LNCAP (cell line): ENCODE measurements around the gene HS6ST1.

Source experiments
- TF ChIP-seq, protein P1 (sequence below): fragments of 450-650 bp; IDR thresholded peaks from 2 replicates; pipeline ENCODE4 v1.5.1; 2017; ENCODE audit warnings: mild to moderate bottlenecking

The HS6ST1 gene

GRCh38 chr2:128356127-128356526 is 37.5 kb upstream of the HS6ST1 start:
- TF ChIP-seq, protein P1, sequence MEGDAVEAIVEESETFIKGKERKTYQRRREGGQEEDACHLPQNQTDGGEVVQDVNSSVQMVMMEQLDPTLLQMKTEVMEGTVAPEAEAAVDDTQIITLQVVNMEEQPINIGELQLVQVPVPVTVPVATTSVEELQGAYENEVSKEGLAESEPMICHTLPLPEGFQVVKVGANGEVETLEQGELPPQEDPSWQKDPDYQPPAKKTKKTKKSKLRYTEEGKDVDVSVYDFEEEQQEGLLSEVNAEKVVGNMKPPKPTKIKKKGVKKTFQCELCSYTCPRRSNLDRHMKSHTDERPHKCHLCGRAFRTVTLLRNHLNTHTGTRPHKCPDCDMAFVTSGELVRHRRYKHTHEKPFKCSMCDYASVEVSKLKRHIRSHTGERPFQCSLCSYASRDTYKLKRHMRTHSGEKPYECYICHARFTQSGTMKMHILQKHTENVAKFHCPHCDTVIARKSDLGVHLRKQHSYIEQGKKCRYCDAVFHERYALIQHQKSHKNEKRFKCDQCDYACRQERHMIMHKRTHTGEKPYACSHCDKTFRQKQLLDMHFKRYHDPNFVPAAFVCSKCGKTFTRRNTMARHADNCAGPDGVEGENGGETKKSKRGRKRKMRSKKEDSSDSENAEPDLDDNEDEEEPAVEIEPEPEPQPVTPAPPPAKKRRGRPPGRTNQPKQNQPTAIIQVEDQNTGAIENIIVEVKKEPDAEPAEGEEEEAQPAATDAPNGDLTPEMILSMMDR: no peak

DNA sequence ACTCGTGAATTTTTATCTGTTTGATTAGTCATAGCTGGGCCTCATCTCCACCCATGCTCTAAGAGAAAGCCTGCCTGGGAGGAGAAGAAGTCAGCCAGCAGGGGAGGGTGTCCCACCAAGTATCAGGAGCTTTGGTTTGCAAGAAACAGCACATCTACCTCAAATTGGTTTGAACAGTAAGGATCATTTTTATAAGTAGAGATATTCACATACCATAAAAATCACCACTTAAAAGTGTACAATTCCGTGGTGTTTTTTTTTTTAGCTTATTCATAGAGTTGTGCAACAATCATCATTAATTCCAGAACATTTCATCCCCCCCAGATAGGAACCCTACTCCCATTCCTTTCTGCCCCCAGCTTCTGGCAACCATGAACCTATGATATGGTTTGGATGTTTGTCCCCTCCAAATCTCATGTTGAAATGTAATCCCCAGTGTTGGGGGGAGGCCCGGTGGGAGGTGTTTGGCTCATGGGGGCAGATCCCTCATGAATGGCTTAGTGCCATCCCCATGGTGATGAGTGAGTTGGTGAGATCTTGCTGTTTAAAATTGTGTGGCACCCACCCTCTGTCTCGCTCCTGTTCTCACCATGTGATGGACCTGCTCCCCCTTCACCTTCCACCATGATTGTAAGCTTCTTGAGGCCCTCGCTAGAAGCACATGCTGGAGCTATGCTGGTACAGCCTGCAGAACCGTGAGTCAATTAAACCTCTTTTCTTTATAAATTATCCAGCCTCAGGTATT is 36.2 kb upstream of the HS6ST1 start:
- TF ChIP-seq, protein P1: no peak

DNA sequence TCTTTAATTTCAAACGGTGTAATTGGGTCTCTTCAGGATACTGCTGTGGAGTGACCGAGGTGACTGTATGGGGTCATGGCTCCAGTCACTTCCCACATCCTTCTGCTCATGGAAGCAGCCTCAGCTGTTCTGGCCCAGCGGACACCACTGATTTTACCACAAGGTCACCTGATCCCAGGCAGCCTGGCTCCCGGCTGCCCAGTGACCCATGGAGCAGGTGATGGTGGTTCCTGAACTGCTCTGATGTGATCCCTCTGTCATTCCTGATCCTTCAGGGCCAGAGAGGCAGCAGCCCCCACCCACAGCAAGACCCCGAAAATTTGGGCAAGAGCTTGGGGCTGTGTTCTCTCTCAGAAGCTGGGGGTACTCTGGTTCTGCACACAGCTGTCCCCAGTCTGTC is 35.5 kb upstream of the HS6ST1 start:
- TF ChIP-seq, protein P1: no peak

DNA sequence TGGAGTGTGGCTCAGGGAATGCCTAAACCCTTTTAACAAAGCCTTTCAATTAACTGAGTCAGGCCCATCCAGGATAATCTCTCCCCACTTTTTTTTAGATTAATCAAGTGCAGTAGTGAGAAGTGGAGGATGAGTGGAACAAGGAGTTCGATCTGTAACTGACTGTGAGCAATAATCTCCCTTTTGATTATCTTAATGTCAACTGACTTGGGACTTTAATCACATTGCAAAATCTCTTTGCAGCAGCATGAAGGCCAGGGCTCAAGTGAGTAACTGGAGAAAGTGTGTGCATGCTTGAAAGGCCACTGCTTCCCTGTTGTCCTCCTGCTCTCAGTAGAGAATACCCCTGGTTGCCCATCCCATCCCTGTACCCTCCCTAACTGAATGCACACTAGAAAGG is 32.1 kb upstream of the HS6ST1 start:
- TF ChIP-seq, protein P1: no peak

DNA sequence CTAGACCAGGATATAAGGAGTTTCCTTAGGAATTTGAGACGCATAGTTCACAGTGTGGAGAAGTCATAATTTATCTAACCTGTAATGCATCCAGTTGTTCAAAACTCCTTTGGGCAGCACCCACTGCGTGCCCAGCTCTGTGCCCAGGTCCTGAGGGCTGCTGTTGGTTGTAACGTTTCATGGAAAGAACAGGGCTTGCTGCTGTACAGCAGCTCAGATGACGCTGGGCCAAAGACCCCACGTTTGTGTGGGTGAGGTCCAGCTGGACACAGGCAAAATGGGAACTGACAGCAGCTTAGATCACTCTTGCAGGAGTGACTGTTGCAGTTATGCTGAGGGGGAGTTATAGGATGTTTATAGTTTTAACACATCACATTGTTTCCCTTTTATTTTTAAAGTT is 30.0 kb upstream of the HS6ST1 start:
- TF ChIP-seq, protein P1: no peak

DNA sequence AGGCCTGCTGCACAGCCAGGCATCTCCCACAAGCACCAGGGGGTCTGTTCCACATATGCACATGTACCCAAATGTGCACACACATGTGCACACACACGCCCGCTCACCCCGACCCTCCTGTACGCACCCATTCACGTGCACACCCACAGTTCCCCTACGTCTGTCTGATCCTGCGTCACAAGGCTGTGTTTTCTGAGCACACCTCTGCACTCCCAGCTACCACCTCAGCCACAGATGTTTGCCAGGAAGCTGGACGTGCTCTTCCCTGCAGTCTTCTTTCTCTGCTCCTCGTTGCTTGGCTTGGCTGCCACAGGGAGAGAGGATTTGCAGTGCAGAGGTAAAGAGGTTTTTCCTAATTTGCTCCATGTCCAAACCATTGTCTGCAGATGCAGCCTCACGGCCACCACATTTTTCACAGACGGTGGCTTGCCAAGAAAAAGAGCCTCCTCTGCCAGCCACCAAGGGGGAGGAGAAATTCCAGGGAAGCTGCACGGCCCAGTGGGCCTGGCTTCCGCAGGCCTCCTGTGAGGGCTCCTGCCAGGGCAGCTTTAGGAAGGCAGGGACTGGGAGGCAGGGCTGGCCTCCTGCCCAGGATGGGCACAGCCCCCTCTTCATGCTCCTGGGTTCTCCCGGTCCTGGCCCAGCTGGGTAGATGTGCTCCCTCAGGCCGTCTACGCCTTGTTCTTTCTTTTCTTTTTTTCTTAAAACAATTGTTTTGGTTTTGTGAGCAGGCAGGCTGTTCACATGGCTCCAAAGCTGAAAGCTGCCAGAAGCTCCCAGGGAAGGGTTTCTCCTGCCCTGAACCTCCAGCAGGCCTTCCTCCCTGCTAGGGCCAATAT is 29.3 kb upstream of the HS6ST1 start:
- TF ChIP-seq, protein P1: no peak

- TF ChIP-seq, protein P1: no peak
Measured at GRCh38 chr2:128347171-128347558, 28.5 kb upstream of the HS6ST1 start.
